Retinal pigment epithelial cell (primary cell): ENCODE results near the gene GP1BB.

Experiments used
- DNase-seq: peaks from one replicate; pipeline ENCODE4 v3.0.0-alpha.2; 2010; ENCODE audit warnings: low read depth
- H3K4me3 ChIP-seq: 2 replicates; pipeline ENCODE4 v1.5.1; 2011; ENCODE audit warnings: mild to moderate bottlenecking, low read length, control low read depth, moderate library complexity
- TF ChIP-seq, protein P1 (sequence below): conservative IDR thresholded peaks from 2 replicates; pipeline ENCODE4 v1.5.1; 2011; ENCODE audit warnings: low read depth, low read length, control low read depth, inconsistent platforms

Gene GP1BB

DNA sequence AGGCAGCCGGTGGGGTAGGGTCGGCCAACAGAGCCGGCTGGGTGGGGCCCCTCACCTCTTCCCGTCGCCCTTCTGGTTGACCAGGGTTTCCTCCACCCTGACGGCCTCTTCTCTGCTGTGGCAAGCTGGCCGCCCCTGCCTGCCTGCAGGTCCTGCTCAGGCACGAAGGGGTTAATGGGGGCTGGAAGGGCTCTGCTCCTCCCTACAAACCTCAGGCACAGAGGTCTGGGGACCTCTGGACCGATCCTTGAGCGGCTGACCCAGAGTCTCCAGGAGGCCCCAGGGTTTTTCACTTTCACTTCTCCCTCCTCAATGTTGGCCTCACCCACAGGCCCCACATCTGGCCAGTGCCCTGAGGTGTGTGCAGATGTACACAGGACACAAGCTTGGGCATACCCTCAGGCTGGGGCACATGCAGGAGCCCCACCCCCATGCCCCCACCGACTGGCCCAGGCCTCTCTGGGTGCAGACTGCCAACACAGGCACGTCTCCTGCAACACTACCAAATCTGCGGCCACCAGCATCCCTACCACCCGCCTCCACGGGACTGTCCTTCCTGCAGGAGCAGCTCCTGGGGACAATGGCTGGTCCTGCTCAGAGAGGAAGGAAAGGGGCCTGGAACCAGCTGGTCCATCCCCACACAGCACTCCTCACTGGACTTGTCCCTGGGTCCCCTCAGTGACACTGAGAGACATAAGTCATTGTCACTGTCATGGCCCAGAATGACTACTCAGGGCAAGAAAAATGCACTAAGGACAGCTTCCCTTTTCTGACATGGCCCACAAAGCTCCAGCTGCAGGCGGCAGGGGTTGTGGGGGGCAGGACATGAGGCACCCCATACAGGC, 34.0 kb downstream of the GP1BB start:
- DNase-seq = no peak
- no peak overlapping the region for H3K4me3 ChIP-seq
- TF ChIP-seq, protein P1, sequence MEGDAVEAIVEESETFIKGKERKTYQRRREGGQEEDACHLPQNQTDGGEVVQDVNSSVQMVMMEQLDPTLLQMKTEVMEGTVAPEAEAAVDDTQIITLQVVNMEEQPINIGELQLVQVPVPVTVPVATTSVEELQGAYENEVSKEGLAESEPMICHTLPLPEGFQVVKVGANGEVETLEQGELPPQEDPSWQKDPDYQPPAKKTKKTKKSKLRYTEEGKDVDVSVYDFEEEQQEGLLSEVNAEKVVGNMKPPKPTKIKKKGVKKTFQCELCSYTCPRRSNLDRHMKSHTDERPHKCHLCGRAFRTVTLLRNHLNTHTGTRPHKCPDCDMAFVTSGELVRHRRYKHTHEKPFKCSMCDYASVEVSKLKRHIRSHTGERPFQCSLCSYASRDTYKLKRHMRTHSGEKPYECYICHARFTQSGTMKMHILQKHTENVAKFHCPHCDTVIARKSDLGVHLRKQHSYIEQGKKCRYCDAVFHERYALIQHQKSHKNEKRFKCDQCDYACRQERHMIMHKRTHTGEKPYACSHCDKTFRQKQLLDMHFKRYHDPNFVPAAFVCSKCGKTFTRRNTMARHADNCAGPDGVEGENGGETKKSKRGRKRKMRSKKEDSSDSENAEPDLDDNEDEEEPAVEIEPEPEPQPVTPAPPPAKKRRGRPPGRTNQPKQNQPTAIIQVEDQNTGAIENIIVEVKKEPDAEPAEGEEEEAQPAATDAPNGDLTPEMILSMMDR = no peak

DNA sequence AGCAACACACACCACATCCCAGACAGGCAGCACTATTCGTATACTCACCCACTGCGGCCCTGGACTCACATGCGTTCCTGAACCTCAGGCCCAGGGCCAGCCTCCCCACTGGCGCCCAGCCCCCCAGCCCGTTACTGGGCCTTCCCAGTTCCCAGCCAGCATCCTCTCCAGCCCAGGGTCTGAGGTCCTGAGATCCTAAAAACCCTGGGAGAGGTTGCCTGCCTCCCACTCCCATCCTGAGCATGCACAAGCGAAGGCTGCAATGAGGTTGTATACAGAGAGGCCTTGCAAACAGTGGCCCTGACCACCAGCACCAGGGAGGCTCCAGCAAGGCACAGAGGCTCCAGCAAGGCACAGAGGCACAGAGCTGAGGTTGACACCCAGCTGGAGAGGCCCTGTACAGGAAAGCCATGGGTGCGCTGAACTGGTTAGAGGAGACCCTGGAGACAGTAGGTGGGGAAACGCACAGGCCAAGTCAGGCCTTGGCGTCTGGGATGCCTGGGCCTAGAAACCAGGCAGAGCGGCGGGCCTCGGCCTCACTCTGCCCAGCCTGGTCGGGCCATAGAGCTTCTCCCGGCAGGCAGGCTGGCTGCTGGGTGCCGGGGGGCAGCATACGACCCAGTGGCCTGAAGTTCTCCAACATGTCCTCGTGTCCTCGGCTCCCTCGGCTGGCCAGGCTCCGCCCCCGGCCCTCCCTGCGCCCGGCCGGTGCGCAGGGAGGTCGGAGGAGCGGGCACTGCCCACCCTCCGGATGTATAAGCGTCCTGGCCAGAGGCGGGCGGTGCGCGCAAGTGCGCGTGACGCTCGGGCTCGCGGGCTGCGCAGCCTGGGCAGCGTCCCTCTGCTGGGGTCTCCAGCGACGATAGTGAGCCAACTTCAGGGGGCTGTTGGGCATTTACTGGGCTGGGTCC, 34.9 kb downstream of the GP1BB start:
- no peak for DNase-seq
- no peak overlapping the region for H3K4me3 ChIP-seq
- TF ChIP-seq, protein P1 = no peak

DNA sequence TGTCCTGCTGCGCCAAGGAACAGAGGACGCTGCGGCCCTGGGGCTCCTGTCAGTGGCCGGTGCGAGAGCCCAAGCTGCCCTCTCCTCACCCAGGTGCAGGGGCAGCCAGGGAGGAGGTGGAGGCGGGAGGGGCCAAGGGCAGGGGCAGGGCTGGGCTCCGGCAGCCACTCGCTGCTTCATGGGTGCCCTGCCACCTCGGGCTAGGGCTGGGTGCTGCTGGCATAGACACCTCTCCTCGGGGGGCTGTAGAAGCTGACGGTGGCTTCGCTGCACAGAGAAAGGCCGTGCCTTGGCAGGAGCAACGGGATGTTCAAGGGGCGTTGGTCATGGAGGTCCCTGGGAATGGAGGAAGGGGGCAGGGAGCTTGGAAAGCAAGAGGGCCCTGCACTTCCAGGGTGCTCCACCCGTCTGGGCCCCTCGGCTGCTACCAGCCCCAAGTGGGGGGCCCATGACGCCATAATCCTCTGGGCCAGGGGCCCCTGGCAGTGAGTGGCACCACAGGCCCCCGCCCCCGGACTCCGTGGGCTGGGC, 35.6 kb downstream of the GP1BB start:
- no peak overlapping the region for H3K4me3 ChIP-seq
- TF ChIP-seq, protein P1 = no peak

DNA sequence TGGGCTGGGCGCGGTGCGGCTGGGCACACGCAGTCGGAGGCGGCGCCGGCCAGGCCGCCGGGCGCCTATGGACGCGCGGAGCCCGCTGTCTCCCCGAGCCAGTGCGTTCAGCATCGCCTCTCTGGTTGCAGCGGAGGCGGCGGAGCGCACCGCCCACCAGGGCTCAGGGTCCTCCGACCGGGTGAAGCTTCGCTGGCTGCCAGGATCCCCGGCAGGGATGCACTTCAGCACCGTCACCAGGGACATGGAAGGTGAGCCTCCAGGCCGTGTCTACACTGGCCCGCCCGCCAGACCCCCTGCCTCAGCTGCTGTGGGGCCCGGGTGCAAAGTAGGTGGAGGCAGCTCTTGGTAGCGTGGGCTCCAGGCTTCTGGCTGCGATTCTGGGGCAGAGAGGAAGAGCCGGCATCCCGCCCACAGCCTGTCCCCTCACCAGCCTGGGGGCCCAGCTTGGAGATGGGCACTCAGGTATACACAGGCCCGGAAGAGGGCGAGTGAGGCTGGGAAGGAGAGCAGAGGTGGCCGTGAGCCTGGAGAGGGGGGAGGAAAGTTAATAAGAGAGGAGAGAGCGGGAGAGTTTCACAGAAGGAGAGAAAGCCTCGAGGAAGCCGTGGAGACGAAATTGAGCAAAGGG, 36.2 kb downstream of the GP1BB start:
- no peak overlapping the region for H3K4me3 ChIP-seq

More for the DNA sequence above, 35.6 kb downstream of the GP1BB start:
- no peak for DNase-seq

DNA sequence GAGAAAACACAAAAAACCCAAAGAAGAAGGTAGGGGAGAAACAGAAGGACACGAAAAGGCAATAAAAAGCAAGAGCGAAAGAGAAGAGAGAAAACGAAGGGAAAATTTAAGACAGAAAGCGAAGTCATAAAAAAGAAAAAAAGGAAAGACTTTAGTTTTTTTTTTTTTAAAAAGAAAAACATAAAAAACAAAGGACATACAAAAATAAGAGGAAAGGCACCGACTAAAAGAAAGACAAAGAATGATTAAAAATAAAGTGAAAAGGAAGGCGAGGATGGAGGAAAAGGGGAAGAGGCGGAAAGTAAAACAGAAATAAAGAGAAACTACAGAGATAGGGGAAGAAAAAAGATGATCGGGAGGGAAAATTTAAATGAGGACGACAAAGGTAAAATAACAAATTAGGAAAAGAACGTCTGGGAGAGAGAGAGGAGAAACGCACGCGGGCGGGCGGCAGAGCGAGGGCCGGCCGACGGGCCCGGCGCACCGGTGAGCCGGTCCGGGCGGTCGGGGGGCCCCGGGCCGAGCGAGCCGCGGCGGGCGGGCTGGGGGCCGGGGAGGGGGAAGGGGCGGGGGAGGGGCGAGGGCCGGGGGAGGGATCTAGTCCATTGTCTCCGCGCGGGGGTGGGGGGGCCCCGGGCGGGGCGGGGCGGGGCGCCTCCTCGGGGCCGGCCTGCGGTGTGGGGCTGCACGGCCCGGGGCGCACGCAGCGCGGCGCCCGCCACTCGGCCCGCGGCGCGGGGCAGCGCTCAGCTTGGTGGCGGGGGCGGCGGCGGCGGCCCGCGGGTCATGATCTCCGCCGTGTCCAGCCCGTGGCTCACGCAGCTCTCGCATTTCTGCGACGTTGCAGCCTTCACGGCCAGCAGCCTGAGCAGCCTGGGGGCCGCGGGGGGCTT, 37.0 kb downstream of the GP1BB start, which contains the start of gene TBX1:
TBX1 (plus strand) TSS at position 721 of the 893 bp plus-strand sequence; CDS start at position 787, 66 bp downstream.
- TF ChIP-seq, protein P1 = no peak
- H3K4me3 ChIP-seq = no peak within 1 kb of the TSS
- no peak for DNase-seq

More for the DNA sequence above, 36.2 kb downstream of the GP1BB start:
- DNase-seq = no peak
- TF ChIP-seq, protein P1 = no peak
